HG03469 (cell line): ENCODE data around the gene ATP5PO.

Experiments used
- ATAC-seq: cut with Tn5 transposase; IDR thresholded peaks from one replicate; pipeline ENCODE4 v1.9.1; 2021; ENCODE audit warnings: mild to moderate bottlenecking, moderate library complexity, moderate number of reproducible peaks; ENCODE audit not compliant: unreplicated experiment

Gene ATP5PO

DNA sequence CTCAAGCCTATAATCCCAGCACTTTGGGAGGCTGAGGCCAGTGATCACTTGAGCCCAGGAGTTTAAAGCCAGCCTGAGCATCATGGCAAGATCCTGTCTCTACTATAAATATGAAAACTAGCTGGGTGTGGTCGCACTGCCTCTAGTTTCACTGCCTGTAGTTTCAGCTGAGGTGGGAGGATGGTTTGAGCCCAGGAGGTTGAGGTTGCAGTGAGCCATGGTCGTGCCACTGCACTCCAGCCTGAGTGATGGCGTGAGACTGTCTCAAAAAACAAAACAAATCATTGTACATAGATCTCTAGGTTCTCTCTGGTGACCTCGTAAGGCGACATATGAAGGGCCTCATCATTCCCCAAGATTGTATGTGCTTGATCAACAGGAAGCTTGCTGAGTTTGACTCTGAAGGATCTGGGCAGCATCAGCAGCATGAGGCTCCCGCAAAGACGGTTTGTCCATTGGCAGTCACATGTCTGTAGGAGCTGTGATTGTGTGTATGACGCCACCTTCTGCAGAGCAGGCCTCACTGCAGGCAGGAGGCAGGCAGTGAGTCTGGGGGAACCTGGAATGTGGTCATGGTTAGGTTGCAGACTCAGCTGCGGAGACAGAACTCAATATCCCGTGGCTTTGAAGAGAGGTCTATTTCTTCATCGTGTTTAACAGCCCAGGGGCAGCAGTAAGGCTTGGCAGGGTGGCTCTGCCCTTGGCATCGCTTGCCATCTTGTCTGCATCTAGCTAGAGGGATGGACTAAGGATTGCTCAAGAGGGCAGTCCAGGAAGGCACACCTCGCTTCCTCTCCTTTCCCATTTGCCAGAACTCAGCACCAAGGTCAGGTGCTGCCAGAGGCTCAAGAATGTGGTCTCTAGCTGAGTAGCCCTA is 14.0 kb downstream of the ATP5PO start:
- ATAC-seq, result no peak

DNA sequence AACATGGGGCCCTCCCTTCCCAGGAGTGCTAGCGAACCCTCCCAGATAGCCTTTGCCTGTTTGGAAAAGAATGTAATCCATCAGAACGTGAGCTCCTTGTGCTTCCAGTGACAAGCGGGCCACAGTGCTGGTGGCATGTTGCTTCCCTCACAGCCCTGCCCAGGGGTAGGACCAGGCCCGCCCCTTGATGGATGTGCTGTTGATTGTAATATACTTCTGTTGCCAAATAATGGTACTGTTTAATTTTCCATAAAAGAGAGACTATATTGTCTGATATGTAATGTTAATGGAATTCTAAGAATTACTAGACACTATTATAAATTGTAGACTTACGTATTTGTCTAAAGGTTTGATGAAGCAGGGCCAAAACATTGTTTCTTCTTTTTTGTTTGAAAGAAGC is 16.4 kb downstream of the ATP5PO start:
- ATAC-seq, result no peak

DNA sequence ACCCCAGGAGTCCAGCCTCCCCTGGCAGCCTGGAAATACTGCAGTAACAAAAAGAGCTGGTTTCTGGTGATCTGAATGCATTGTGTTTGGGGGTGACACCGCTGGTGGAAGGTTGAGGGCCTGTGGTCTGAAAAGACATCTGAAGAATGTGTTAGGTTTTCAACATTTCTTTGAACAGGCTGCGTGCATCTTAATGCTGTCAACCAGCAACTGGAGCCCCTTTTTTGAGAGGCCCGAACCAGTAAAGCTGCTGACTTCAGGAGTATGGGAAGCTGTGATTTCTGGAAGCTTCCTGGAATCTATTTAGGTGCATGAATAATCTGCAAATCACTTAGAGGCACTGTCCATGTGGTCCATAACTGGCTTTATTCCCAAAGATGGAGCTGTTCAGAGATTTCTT is 17.0 kb downstream of the ATP5PO start:
- no peak for ATAC-seq

DNA sequence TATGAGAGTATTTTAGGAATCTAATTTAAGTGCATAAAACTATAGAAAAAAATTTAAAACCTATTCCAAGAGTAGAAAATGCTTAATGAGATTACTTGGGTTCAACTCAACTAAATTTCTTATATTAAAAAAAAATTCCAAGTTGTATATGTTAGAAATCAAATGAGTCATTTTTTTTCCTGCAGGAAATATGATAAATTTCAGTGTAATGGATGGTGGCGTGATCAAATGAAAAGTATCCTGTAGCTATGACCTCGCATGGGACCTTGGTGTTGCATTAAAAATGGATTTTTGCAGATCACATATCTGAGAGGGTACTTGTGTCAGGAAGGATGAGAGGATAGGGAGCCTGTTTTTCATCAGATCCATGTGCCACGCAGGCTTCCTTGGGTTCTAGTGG is 17.9 kb downstream of the ATP5PO start:
- ATAC-seq, result no peak

DNA sequence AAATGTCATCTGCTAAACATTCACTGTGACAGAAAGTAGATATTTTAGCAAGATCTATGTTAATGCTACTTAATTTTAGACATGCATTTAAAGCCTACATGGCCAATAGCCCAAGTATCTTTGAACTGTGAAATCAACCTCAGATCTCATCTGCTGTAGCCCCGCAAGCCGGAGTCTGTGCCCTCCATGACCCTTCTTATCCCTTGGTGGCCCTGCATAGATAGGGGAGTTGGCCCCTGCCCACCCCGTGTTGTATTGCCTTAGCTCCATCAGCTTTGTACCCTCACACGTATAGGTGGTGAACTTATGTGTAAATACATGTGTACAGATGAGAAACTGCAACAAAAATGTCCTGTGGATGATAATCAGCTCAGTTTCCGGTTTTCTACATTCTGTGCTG is 18.5 kb downstream of the ATP5PO start:
- ATAC-seq, result no peak

DNA sequence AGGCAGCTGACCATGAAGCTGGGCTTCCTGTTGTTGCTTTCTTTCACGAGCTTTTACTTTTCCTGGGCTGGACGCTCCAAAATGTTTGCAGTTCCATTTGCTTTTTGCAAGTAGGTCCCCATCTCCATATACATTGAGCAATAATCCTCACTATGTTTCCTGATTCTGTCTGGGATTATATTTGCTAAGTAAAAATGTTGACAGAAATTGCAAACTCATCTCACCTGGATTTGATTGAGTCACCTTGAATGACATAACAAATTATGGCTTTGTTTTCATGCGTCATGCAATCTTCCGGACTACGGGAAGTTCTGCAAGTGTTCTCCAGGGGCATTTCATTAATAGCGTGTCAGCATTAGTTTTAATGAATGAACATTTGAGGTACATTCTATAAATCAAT is 18.9 kb downstream of the ATP5PO start:
- no peak for ATAC-seq

DNA sequence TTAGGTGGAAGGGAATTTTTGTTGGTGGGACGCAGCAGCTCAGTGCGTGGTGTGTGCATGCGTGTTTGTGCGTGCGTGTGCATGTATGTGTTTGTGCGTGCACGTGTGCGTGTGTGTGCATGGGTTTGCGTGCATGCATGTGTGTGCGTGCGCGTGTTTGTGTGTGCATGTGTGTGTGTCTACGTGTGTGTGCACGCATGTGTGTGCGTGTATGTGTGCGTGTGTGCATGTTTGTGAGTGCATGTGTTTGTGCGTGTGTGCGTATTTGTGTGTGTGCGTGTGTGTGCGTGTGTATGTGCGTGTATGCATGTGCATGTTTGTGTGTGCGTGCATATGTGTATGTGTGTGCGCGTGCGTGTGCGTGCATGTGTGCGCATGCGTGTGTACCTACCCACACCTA is 20.2 kb downstream of the ATP5PO start:
- no peak for ATAC-seq

DNA sequence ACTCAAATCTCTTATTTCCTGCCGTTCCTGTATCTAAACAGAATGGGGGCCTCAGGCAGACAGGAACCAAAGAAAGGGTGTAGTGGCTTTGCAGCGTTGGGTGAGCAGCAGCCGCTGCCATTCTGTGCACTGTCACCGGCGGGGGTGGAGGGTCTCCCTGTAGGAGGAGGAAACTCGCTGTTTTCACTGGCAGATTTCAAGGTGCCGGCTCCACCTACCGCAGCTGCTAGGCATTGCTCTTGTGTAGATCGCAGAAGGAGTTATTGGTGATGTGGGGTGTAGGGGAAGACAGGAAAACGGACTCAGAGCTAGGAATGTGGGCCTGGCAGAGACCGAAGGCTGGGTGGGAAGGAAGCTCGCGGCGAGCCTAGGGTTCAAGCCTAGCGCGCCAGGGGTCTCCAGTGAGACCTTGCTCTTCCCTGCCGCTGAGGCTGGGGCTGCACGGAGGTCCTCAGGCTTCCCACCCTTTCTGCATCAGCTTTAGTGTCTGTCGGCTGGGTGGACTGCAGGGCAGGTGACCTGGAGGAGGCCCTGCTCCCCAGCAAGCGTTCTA is 20.8 kb downstream of the ATP5PO start:
- ATAC-seq, result no peak

DNA sequence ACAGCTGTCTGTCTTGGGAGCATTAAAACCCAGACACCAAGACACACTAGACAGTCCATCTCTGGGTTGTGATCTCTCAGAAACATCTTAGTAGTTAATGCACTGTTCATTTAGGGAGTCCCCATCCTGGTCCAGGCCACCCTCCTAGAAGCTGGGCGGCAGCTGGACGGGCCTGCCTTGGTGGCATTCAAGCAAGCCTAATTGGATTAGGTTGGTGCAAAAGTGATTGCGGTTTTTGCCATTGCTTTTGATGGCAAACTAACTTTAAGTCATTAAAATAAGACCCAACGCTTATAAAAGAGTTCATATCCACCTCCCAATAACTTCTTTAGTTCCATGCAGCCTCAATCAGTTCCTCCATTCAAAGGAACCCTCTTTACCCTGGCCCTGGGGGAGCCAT is 21.7 kb downstream of the ATP5PO start:
- ATAC-seq, result no peak

DNA sequence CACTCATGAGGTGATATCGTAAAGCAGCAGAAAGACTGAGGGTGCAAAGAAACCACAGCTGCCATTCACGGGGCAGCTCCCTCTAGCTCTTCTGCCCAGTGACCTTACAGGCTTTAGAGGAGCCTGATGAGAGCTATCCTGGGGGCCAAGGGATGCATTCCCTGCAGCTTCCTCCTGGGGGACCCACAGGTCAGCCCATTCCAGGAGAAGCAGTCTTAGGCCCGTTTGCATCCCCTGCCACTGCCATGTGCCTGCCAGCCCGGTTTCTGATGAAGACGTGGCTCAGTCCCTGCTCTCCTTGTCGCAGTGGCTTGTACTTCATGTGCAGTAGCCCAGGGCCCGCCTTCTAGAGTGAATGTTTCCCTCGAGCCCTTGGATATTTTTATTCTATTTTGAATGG is 22.8 kb downstream of the ATP5PO start:
- ATAC-seq, result no peak

DNA sequence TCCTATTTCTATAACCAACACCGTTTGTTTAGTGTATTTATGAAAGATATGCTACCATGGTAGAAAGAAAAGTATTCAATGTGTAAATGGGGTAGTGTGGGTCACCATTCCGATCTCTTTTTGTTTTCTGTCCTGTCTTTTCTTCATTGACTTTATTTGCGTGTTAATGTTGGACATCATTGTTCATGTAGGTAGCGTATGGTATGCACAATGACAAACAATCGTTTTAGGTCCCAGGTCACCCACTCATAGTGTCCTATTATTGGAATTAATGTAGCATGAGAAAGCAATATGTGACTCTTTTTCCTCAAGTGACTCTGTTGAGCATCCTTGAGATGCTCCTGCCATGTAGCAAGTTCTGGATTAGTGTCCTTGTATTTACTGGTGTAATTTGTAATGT is 25.4 kb downstream of the ATP5PO start:
- ATAC-seq, result no peak

DNA sequence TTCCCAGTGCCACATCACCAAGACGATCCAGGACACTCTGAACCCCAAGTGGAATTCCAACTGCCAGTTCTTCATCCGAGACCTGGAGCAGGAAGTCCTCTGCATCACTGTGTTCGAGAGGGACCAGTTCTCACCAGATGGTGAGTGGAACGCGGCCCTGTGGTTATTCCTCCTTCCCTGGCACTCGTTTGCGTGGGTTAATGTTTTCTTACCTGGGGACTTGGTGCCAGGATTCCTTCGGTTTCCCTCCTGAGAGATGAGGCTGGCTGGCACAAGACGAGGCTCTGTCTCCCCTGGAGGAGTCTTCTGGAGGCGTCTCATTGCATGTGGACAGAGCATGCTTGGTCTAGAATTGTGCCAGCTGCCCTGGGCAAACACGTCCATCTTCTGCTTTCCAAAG is 29.3 kb downstream of the ATP5PO start:
- ATAC-seq, result no peak

DNA sequence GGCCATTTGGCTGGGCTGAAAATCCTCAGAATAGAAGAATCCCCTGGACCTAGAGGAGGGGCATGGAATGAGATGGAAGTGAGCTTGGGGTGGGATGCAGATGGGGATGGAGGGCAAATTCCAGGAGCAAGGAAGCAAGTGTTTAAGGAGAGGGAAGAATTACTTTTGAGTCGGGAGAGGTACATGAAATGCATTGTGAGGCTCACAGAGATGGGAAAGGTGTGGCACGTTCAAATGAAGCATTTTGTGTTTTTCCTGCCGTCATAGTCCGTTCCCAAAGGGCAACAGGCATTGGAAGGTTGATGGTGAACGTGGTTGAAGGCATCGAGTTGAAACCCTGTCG is 30.5 kb downstream of the ATP5PO start:
- ATAC-seq, result no peak

DNA sequence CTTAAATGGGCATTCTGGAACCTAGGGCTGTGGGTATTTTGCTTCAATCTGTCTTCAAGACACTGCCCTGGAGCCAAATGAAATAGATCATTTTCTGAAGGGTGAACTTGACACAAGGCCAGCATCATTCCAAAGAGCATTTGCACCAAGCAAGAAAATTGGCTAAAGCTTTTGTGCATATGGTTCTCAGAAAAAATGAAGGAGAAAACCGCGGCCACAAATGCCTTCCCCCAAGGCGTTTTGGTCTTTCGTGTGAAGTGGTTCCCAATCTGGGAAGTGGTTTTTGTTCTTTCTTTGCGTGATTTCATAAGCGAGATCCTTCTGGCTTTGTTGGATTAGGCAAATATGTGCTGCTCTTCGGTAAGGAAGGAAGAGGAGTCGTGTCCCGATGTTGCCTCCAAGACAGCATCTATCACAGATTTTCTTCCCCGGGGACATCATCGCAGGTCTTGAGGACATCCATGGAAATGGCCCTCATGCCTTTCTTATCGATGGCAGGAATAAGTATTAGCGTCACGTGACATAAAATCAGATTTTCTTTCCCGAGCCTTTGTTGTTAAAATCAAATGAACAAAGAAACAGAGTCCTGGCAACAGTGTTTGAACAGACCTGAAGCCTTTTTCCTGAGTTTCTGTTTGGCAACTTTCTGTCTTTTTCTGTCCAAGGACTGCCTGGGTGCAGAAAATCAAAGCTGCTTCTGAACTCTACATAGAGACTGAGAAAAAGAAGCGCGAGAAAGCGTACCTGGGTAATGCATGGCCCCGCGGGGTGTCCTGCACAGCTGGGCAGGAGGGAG is 31.0 kb downstream of the ATP5PO start:
- no peak for ATAC-seq

DNA sequence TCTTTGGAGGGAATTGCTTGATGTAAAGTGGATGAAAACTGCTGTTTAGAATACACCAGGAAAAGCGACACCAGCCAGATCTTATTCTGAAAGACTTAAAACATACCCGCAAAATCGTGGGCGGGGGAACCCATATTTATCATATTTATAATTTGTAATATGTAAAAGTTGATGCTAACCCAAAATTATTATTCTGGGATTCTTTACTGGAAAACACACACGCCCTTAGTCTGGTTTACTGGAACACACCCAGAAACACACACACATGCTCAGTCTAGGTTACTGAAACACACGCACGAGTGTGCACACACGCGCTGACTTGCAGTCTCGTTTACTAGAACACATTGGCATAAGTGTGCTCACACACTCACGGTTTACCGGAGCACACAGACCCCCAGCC is 32.5 kb downstream of the ATP5PO start:
- no peak for ATAC-seq

DNA sequence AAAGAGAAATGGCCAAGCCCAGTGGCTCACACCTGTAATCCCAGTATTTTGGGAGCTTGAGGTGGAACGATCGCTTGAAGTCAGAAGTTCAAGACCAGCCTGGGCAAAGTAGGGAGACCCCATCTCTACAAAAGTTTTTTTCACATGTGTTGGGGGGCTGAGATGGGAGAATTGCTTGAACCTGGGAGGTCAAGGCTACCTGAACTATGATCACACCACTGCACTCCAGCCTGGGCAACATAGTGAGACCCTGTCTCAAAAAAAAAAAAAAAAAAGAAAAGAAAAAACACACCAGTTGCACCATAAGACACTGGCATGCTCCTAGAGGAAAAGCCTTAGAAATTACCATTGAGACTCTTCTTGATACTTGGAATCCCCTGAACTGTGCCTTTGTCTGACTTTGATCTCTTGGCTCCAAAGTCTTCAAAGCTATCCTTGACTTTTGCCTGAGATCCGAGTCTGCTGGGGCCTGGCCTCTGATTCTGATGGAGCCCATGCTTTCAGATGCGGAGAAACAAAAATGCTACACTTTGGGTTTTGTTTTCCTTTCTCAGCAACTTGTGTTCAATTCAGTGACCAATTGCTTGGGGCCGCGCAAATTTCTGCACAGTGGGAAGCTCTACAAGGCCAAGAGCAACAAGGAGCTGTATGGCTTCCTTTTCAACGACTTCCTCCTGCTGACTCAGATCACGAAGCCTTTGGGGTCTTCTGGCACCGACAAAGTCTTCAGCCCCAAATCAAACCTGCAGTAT is 33.7 kb downstream of the ATP5PO start:
- no peak for ATAC-seq

DNA sequence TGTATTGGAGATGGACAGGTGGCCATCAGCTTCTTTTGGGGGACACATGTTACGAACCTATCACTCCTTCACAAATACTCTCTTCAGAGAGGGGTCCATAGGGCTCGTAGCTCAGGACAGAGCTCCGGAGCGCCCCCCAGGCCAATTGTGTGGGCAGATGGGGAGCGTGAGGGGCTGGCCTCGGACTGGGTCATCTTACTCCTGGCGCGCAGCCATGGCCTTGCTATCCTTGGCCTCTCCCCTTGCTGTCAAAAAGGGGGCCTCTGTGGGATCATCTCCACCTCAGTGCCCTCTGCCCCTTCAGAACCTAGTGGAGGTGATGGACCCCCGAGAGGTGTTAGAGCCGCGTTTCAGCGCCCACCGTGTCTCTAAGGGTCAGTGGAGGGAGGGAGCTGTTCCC is 35.0 kb downstream of the ATP5PO start:
- no peak for ATAC-seq

DNA sequence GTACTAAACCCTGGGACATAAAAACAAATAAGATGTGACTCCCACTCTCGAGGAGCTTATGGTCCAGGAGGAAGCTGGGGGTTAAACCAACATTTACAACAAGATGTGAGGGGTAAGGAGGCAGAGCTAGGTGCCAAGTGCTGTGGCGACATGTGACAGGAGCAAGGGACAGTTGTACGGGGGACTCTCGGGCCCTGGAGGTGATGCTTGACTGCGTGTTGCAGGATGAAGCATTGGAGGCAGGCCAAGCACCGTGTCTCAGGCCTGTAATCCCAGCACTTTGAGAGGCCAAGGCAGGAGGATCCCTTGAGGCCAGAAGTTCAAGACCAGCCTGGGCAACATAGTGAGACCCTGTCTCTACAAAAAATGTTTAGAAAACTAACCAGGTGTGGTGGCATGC is 36.8 kb downstream of the ATP5PO start:
- ATAC-seq, result no peak

DNA sequence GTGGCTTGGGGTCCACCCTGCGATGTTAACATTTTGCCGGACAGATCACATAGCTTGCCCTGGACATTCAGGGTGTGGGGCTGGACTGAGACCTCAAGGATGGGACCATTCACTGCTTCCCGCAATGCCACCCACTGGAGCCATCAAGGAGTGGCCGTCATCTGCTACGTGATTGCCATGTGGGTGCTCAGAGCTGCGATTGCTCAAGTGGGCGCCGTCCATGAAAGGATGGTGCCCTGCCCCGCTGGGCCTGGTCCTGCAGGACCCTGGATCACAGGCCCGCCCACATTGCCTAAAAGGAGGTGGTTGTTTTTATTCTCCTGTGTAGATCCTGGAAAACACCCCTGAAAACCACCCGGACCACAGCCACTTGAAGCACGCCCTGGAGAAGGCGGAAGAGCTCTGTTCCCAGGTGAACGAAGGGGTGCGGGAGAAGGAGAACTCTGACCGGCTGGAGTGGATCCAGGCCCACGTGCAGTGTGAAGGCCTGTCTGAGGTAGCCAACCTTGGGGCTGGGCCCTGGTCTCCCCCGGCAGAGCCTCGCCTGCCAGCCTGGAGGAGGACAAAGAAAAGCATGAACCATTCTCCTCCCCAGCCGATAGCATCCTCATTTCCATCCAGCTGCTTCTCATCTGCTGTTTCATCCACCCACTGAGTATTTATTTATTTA is 40.4 kb downstream of the ATP5PO start:
- no peak for ATAC-seq

DNA sequence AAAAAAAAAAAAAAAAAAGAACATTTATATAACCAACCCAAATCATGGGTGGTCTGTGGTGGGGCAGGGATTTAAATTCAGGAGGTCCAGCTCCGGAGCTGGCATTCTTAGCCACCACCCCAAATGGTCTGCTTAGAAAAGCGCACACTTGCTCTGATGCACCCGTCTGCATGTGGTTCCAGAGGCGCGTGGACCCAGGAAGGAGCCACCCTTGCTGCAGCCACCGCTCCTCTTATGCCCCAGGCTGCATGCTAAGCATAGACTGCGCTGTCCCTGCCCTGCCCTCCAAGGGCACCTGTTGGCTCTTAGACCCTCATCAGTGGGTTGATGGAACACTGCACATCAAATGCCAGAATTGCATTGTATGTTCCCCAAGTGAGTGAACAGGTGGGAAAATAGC is 41.4 kb downstream of the ATP5PO start:
- no peak for ATAC-seq
